22Rv1 (cell line): ENCODE results near the gene ZNF212.

Experiments used
- H3K27ac ChIP-seq: fragments of 450-650 bp; 2 replicates; pipeline ENCODE4 v1.5.1; 2017
- ZFX ChIP-seq: fragments of 450-650 bp; IDR thresholded peaks from 2 replicates; pipeline ENCODE4 v1.6.1; 2017; ENCODE audit warnings: antibody characterized with exemption, borderline replicate concordance
- TF ChIP-seq, protein P1 (sequence below): fragments of 450-650 bp; IDR thresholded peaks from 2 replicates; pipeline ENCODE4 v1.5.1; 2017; ENCODE audit warnings: mild to moderate bottlenecking

ZNF212 gene

DNA sequence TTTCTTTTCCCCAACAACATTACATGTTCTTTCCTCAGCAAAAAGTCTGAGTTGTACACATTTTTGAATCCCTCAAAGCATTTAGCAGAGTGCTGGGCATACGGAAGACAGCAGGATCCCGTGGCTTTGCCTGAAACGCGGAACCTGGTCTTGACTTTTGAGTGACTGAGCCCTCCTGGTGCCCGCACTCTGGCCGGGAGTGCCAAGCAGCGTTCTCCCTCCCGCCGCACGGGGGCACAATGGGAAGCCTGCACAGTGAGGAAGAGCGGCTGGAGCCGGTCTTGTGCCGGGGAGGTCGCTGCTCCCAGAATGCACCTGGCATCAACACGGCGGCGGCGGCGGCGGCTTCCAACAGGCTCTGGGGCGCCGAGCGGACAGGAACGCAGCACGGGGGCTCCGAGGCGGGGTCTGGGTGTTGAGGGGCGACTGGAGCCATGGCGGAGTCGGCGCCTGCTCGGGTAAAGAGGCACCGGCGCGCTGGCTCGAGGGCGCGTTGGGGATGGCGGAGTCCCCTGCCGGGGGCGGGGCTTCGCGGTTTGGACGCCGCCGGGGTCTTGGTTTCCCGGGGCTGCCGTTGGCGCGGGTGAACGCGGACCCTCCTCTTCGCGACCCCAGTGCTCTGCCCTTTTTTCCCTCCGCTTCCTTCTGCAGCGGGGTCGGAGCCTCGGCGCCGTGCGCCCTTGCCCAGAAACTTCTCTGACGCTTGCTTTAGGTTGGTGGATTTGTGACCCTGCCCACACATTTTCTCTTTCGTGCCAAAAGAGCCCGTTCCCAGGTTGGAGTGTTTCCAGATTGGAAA is at the start of gene ZNF212:
Gene ZNF212, plus strand, starts transcription at position 307 of the 799 bp plus-strand sequence. Its CDS starts 128 bp downstream, at position 435.
- H3K27ac ChIP-seq = peak within 1 kb of the TSS; percentile 41
- TF ChIP-seq, protein P1, sequence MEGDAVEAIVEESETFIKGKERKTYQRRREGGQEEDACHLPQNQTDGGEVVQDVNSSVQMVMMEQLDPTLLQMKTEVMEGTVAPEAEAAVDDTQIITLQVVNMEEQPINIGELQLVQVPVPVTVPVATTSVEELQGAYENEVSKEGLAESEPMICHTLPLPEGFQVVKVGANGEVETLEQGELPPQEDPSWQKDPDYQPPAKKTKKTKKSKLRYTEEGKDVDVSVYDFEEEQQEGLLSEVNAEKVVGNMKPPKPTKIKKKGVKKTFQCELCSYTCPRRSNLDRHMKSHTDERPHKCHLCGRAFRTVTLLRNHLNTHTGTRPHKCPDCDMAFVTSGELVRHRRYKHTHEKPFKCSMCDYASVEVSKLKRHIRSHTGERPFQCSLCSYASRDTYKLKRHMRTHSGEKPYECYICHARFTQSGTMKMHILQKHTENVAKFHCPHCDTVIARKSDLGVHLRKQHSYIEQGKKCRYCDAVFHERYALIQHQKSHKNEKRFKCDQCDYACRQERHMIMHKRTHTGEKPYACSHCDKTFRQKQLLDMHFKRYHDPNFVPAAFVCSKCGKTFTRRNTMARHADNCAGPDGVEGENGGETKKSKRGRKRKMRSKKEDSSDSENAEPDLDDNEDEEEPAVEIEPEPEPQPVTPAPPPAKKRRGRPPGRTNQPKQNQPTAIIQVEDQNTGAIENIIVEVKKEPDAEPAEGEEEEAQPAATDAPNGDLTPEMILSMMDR = peak; percentile 100
- TF ChIP-seq ZFX = no peak

DNA sequence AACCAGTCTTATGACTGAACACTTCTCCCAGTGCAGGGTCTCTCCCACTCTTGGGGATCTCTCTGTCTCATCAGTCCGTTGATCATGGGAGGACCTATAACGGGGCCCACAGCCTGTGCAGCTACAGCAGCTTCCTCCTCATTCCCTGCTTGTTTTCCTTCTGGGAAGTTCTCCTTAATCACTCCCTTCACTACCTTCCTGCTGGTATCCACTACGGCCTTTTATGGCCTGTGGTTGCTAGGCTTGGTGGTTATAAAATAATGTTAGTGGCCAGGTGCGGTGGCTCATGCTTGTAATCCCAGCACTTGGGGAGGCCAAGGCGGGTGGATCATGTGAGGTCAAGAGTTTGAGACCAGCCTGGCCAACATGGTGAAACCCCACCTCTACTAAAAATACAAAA is 47.6 kb upstream of the ZNF212 start:
- TF ChIP-seq ZFX = no peak
- TF ChIP-seq, protein P1 = no peak
- H3K27ac ChIP-seq = peak overlapping the region; percentile 71

DNA sequence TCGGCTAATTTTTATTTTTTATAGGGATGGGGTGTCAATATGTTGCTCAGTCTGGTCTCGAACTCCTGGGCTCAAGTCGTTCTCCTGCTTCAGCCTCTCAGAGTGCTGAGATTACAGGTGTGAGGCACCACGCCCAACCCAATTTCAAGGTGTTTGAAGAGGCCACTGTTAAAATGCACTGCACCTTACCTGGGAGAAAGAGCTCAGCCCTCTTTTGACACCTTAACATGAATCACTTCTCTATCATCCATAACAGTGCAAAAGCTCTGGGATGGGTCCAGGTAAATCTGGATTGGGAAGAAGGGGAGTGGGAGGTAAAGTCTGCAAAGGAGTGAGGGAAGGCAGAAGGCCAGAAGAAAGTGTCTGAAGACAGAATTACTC is 44.7 kb upstream of the ZNF212 start:
- TF ChIP-seq, protein P1 = no peak
- no peak for TF ChIP-seq ZFX
- H3K27ac ChIP-seq = peak overlapping the region; percentile 98

DNA sequence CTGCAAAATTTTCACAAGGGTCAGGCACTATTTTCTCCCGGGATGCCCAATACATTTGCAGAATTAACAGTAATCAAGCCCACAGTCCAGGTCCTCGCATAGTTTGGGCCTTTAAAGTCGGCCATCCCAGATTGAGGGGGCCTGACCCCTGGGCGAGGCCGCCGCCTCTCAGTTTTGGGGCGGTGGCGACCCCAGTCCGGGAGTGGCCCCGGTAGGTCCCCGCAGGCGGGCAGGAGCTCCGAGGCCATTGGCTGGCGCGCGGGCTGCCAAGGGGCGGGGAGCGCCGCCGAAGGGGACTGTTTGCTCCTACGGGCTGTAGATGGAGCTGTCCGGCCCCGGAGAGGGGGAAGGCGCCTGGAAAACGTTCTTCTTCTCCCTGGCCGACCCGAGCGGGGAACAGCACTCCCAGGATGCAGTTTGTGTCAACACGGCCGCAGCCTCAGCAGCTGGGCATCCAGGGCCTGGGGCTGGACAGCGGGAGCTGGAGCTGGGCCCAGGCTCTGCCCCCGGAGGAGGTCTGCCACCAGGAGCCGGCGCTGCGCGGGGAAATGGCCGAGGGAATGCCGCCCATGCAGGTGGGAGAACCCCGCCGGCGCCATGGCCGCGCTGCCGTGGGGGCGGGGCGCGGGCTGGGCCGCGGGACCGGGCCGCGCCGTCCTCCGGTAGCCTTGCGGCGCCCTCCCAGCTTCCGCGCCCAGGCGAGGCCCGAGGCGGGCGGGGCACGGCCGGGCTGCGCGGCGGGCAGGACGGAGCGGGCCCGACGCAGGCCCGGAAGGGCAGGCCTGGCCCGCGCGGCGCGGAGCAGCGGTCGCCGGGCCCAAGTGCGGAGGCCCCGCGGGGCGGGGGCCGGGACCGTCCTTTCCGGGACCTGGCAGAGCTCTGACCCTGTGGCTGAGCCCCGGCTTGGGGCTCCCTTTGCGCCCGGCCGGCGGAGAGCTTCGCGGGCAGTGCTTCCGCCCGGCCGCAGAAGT is 44.0 kb upstream of the ZNF212 start, which contains the start of gene ZNF282:
Gene ZNF282, plus strand, starts transcription at position 367 of the 971 bp plus-strand sequence. Its CDS starts 44 bp downstream, at position 411.
- TF ChIP-seq, protein P1 = peak; percentile 95
- TF ChIP-seq ZFX = peak; percentile 85; the same call in 1 of the 2 replicates
- peak within 1 kb of the TSS; percentile 98 for H3K27ac ChIP-seq

DNA sequence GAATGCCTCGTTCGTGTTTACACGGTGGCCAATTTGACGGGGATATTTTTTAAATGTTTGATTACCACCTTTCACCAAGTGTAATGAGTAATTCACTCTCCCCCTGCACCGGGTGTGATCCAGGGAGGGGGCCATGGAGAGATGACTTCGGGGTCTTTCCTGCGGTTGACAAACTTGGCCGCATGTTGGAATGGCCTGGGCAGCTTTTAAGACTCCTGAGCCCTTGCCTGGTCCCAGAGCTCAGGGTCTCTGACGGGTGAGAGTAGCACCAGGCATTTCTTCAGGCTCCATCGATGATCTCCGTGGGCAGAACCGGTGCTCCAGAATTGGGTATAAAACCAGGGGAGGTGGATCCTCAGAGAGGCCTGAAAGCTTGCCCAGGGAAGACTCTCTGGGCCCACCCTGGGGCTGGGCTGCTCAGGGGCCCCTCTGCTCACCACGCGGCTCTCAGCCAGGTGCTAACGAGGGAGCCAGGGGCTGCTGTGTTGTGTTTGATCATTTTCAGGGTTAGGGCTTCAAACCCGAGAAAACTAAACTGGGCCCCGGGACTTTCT is 43.2 kb upstream of the ZNF212 start:
- peak overlapping the region; percentile 98 for H3K27ac ChIP-seq
- TF ChIP-seq, protein P1 = no peak
- TF ChIP-seq ZFX = no peak

DNA sequence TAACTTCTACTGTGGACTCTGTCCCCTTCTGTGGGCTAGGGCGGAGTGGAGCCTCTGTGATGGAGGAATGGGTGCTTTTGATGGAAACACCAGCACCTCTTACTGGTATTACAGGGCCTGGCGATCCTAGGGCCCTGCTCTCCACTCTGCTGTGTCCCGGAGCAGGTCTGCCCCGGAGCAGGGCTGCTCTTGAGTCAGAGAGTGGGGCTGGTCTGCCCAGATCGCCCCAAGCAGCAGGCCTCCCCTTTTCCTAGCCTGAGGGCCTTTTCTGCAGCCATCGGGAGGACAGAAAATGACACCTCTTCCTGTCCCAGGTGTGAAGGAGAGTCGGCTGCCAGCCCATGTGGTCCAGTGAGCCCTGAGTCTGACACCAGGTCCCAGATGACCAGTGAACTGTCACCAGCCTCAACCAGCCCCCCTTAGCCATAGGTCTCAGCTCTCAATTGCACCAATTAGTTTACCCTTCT is 42.7 kb upstream of the ZNF212 start:
- H3K27ac ChIP-seq = peak overlapping the region; percentile 98

More for the DNA sequence above, 42.7 kb upstream of the ZNF212 start:
- no peak for TF ChIP-seq ZFX
- TF ChIP-seq, protein P1 = no peak
